ENCODE measurements around the gene TPD52L2.
"Not testable (repeated sequence)": the region's sequence is repeated elsewhere in the genome, so short reads cannot be mapped to it uniquely, and the experiment has no call there.

Gene TPD52L2

GRCh38 chr20:63835021-63835858, 29.8 kb upstream of the TPD52L2 start:
- DNase-seq (ENCODE audit: low read depth in 2 of 2) = no peak

DNA sequence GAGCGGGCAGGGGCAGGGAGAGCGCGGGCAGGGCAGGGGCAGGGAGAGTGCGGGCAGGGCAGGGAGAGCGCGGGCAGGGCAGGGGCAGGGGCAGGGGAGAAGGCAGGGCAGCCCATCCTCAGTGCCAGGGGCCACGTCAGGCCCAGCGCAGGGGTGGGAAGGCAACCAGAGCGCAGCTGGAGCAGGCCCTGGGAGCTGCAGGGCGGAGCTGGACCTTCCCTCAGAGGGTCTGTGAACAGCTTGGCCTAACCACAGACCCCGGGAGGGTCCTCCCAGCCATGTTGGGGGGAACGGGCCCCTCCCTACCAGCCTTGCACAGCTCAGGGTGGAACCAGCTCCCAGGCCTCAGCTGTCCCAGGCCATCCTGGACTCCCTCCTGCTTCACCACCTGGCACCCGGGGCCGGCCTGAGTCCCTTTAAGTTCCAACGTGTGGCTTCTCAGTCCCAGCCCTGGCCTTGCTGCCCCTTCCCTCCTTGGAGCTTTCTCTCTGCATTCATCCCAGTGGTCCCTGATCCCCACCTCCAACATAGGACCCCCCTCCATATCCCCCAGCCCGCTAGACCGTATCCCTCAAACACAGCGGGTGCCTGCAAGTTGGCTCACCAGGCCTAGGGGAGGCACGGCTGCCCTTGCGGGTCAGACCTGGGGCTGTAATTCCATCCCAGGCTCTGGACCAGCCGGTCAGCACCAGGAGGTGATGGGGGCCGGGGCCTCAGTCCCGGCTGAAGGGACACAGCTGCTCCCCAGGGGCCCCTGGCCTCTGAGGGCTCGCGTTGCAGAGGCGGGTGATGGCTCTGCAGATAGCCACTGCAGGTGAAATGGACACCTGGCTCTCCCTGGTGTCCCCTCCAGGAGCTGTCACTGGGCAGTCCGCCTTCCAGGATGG, 28.4 kb upstream of the TPD52L2 start:
- DNase-seq (ENCODE audit: low read depth in 2 of 2) = no peak

DNA sequence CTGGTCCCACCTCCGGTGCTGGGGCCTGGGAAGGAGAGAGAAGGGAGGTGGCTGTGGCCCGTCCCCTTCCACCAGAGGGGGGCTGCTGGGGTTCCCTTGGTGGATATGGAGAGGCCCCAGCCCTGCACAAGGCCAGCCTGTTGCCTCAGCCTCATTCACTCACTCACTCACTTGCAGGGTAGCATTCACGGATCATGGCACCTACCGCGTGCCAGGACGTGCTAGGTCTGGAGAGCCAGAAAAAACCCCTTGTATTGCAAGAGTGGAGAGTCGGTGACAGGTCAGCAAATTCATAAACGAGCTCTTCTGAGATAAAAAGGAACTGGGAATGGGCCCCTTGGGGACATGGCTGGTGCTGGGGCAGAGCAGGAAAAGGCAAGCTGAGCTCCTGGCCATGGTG, 27.6 kb upstream of the TPD52L2 start:
- DNase-seq (ENCODE audit: low read depth in 2 of 2) = no peak

GRCh38 chr20:63839620-63840019, 25.4 kb upstream of the TPD52L2 start:
- no peak for DNase-seq (ENCODE audit: low read depth in 2 of 2)

GRCh38 chr20:63840405-63840828, 24.7 kb upstream of the TPD52L2 start:
- DNase-seq (ENCODE audit: low read depth in 2 of 2) = no peak

DNA sequence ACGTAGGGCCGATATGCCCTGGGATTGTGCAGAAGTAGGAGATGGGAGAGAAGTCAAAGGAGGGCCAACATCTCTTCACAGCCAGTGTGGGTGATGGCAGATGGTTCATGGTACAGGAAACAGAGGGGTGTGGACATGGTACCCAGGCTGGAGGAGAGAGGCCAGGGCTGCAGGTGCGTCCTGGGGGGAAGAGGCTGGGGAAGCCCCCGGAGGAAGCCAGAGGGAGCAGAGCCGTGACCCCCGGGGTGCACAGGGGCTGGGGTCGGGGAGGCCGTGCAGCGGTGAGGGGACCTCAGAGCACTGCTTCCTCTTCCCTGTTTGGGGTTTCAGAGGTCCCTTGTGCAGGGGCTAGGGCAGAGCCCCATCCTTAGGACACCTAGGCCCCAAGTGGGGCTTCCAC, 22.8 kb upstream of the TPD52L2 start:
- no peak for DNase-seq (ENCODE audit: low read depth in 2 of 2)

- DNase-seq (ENCODE audit: low read depth in 2 of 2) = no peak
These were observed 21.8 kb upstream of the TPD52L2 start for GRCh38 chr20:63843222-63843621.

DNA sequence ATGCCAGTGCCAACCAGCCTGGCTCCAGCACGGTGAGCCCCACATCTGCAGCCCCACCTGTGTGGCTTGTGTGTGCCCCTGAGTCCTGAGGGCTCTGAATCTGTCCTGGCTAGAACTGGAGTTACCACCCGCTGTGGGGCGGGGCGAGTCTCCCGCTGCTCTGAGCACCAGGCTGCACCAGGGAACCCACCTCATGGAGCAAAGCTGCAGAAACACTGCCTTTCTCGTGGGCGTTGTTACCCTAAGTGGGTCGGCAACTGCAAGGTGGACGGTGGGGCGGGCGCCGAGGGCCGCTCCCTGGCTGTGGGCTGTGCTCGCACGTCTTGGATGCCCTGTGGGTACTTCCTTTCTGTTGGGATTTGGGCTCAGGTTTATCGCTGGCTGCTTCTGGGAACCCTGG, 21.3 kb upstream of the TPD52L2 start:
- no peak for DNase-seq (ENCODE audit: low read depth in 2 of 2)

DNA sequence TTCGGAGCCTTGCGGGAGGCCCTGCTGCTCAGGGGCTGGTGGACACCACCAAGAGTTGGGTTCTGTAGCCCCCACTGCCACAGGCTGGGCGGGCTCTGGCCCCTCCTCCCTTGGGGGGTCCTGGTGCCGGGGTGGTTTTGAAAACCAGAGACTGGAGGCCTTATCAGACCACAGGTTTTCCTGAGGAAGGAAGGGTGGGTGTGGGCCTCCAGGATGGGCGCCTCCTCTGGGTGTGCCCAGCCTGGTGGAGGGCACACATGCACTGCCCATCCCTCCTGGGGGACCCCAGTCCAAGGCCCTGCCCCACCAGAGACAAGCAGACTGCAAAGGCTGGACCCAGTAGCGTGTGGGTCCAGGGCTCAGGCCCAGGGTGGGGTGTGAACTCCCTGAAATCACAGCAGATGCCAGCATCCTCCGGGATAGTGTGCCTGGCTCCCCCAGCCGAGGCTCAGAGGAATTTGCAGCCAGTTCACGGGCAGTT, 20.5 kb upstream of the TPD52L2 start:
- no peak for DNase-seq (ENCODE audit: low read depth in 2 of 2)

- no peak for DNase-seq (ENCODE audit: low read depth in 2 of 2)
These were observed 18.8 kb upstream of the TPD52L2 start for GRCh38 chr20:63846128-63846771.

DNA sequence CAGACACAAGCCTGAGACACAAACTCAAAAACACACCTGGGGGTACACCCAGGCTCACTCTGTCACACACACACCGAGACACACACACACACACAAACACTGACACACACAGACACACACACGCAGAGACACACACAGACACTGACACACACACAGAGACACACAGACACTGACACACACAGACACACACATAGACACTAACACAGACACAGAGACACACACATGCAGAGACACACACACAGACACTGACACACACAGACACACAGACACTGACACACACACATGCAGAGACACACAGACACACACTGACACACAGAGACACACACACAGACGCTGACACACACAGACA, 18.2 kb upstream of the TPD52L2 start:
- DNase-seq (ENCODE audit: low read depth in 2 of 2) = no peak

- no peak for DNase-seq (ENCODE audit: low read depth in 2 of 2)
These were observed 17.6 kb upstream of the TPD52L2 start for GRCh38 chr20:63847237-63848002.

GRCh38 chr20:63848003-63848911, 16.8 kb upstream of the TPD52L2 start:
- DNase-seq (ENCODE audit: low read depth in 2 of 2) = no peak

GRCh38 chr20:63850689-63851547, 14.2 kb upstream of the TPD52L2 start:
- DNase-seq (ENCODE audit: low read depth in 2 of 2) = no peak

DNA sequence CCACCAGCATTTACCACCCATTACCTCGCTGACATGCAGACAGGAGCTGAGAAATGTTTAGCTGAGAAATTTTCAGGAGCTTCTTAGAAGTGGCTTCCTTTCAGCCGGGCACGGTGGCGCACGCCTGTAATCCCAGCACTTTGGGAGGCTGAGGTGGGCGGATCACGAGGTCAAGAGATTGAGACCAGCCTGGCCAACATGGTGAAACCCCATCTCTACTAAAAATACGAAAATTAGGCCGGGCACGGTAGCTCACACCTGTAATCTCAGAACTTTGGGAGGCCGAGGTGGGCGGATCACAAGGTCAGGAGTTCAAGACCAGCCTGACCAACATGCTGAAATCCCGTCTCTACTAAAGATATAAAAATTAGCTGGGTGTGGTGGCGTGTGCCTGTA, 13.5 kb upstream of the TPD52L2 start:
- not testable (repeated sequence) for DNase-seq (ENCODE audit: low read depth in 2 of 2)

DNA sequence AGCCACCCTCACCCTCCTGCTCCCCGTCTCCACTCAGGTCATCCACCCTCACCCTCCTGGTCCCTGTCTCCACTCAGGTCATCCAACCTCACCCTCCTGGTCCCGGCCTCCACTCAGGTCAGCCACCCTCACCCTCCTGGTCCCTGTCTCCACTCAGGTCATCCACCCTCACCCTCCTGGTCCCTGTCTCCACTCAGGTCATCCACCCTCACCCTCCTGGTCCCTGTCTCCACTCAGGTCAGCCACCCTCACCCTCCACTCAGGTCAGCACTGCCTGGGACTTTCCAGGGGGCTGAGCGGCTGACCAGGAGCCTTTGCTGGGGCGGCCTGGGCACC, 11.4 kb upstream of the TPD52L2 start:
- not testable (repeated sequence) for DNase-seq (ENCODE audit: low read depth in 2 of 2)

DNA sequence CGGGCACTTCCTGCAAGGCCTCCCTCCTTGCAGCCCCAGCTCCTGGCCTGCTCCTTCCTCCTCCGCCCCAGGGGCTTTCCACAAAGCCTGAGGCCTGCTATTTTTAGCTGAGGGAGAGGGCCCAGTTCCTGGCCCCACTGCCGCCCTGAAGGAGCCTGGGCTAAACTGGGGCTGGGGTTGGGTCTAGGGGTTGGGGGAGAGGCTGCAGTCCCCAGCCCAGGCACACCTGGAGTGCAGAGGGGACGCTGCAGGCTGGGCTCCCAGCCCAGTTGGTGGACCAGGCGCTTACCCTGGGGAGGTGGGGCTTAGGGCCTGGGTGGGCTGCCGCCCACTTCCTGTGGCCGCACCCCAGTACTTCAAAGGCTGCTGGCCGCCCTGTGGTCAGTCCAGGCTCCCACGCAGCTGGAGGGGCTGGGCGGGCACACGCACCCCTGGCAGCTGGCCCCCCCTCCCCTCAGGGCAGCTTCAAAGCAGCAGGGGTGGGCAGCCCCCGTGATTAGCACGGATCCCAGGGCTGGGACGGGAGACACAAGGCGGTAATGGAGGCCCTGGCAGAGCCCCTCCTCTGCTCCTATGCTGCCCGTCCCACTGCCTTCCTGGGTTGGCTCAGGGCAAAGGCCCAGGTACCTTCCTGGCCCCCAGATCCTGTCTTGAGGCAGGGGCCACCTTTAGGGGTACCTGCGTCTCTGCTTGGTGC, 10.9 kb upstream of the TPD52L2 start:
- DNase-seq (ENCODE audit: low read depth in 2 of 2) = no peak

DNA sequence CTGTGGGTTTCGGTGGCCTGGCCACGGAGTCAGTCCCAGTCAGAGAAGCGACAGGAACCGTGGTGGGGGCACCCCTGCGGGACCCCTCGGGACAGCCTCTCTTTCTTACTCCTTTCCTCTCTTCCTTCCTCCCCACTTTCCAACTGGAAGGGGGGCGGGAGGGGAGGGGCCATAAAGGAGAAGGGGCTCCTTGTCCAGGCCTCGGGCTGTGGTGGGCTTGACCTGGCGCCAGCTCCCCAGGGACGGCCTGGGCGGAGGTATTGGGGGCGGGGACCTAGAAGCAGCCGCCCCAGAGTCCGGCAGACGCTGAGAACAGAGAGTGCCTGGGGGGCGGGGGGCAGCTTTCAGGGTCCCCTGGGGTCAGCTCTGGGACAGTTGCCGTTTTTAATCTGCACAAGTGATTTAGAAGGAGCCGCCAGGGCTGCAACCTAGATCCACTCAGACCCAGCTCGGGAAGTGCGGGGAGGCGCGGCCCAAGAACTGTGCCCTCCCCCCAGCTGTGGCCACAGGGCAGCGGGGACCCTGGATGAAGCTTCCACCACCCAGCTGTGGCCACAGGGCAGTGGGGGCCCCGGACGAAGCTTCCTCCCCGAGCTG, 10.2 kb upstream of the TPD52L2 start:
- no peak for DNase-seq (ENCODE audit: low read depth in 2 of 2)

Data from stimulated activated CD8-positive, alpha-beta memory T cell treated with anti-CD3 and anti-CD28 coated beads, Interleukin-7, amount 100 ng/mL, for 4 hours (primary cell).